Peyer's patch (tissue), 4 donors: ENCODE results near the gene DGCR6L.
"Not testable (repeated sequence)": the region's sequence is repeated elsewhere in the genome, so short reads cannot be mapped to it uniquely, and the experiment has no call there.

Experiments used
- POLR2A ChIP-seq, 2 donors: fragments of 450-650 bp; IDR thresholded peaks; one replicate each; pipeline ENCODE4 v1.5.1; 2017; ENCODE audit warnings: antibody characterized with exemption in 2 of 2, mild to moderate bottlenecking in 2 of 2, moderate library complexity in 2 of 2
- TF ChIP-seq, protein P1 (sequence below), 6 experiments: fragments of 450-650 bp in 4 of 6; fragments of 200-600 bp in 2 of 6; sonication (generic) in 1 of 6; IDR thresholded peaks; one replicate each; pipeline ENCODE4 v1.5.1; 2017 to 2019; ENCODE audit warnings: antibody characterized with exemption in 6 of 6, mild to moderate bottlenecking in 3 of 6, moderate library complexity in 1 of 6

DNA sequence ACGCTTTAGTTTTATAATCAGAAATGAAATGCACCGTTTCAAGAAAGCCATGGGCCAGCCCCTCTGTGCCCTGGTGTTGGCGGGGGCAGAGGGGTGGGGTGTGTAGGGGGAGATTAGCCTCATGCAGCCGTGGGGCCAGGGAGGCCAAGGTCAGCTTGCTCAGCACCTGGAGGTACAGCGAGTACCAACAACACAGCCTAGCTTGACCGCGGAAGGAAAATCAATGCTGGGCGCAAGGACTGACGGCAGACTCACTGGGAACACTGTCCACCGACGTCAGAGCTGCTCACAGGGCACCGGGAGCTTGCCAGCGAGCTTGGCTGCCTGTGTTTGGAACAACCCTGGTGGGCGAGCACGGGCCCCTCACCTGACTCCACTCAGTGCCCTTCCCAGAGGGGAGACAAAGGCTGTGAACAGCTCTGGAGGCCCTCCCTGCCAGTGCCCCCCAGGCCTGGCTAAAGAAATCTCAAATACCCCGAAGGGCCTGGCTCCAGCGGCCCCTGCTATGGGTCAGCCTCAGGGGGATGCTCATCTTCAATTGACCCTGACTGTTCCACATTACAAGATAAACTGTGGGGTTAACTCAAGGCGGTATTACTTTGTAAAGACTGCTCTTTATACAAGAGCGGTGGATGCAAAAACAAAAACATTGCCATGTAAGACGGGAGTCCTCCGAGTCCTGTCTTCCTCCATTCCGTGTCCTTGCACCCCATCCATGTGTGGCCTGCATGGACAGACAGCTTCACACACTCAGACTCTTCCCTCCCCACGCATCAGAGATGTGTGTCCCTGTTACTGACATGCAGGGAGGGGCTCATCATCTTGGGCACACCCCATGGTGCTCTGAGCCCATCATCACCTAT, 30.4 kb downstream of the DGCR6L start:
- TF ChIP-seq POLR2A (IDR thresholded peaks at IDR 0.05): not testable (repeated sequence)
- TF ChIP-seq, protein P1, sequence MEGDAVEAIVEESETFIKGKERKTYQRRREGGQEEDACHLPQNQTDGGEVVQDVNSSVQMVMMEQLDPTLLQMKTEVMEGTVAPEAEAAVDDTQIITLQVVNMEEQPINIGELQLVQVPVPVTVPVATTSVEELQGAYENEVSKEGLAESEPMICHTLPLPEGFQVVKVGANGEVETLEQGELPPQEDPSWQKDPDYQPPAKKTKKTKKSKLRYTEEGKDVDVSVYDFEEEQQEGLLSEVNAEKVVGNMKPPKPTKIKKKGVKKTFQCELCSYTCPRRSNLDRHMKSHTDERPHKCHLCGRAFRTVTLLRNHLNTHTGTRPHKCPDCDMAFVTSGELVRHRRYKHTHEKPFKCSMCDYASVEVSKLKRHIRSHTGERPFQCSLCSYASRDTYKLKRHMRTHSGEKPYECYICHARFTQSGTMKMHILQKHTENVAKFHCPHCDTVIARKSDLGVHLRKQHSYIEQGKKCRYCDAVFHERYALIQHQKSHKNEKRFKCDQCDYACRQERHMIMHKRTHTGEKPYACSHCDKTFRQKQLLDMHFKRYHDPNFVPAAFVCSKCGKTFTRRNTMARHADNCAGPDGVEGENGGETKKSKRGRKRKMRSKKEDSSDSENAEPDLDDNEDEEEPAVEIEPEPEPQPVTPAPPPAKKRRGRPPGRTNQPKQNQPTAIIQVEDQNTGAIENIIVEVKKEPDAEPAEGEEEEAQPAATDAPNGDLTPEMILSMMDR (IDR thresholded peaks at IDR 0.05): not testable (repeated sequence)
